SU-DHL-6 (cell line): Measurements from ENCODE around the gene PDK3.

ENCODE experiments used
- H2AFZ ChIP-seq: fragments of 200-600 bp; sonication (generic); 2 replicates; pipeline ENCODE4 v1.6.1; 2014; ENCODE audit warnings: low read depth, mild to moderate bottlenecking, moderate library complexity, mixed read lengths, antibody characterized with exemption, low read length; ENCODE audit not compliant: severe bottlenecking
- H3F3A ChIP-seq: fragments of 200-600 bp; shearing (Covaris generic); 2 replicates; pipeline ENCODE4 v1.6.0; 2016; ENCODE audit warnings: antibody characterized with exemption, mild to moderate bottlenecking; ENCODE audit not compliant: insufficient read depth
- H3K27ac ChIP-seq: fragments of 200-600 bp; sonication (generic); 2 replicates; pipeline ENCODE4 v1.5.1; 2016; ENCODE audit warnings: low read depth, mild to moderate bottlenecking, low read length, moderate library complexity, mixed read lengths
- H3K27me3 ChIP-seq: fragments of 200-600 bp; sonication (generic), shearing (Covaris generic); 2 replicates; pipeline ENCODE4 v1.6.0; 2014; ENCODE audit warnings: mild to moderate bottlenecking, low read length
- H3K36me3 ChIP-seq: fragments of 200-600 bp; sonication (generic); 2 replicates; pipeline ENCODE4 v1.6.1; 2014; ENCODE audit warnings: mild to moderate bottlenecking, low read length, mixed read lengths
- H3K4me2 ChIP-seq: fragments of 300-600, 200-600 bp; shearing (Covaris generic), sonication (generic); 2 replicates; pipeline ENCODE4 v1.6.0; 2014; ENCODE audit warnings: low read length, low read depth, mild to moderate bottlenecking; ENCODE audit not compliant: poor library complexity, severe bottlenecking
- H3K4me3 ChIP-seq: fragments of 200-600 bp; sonication (generic); 2 replicates; pipeline ENCODE4 v1.5.1; 2014; ENCODE audit warnings: antibody characterized with exemption, low read length, mild to moderate bottlenecking, mixed read lengths; ENCODE audit not compliant: insufficient read depth, poor library complexity, severe bottlenecking
- H3K79me2 ChIP-seq: fragments of 200-600 bp; sonication (generic); 2 replicates; pipeline ENCODE4 v1.6.1; 2014; ENCODE audit warnings: mild to moderate bottlenecking, low read length, moderate library complexity; ENCODE audit not compliant: insufficient read depth
- H3K9ac ChIP-seq: fragments of 200-600 bp; sonication (generic); 2 replicates; pipeline ENCODE4 v1.7.0; 2014; ENCODE audit warnings: mild to moderate bottlenecking, low read length
- H3K9me2 ChIP-seq: fragments of 200-600 bp; sonication (generic); replicated peaks from 2 replicates; pipeline ENCODE4 v1.6.1; 2014; ENCODE audit warnings: low read length; ENCODE audit not compliant: insufficient read depth
- H3K9me3 ChIP-seq: fragments of 200-600 bp; sonication (generic); 2 replicates; pipeline ENCODE4 v1.6.1; 2014; ENCODE audit warnings: low read length, mixed read lengths; ENCODE audit not compliant: insufficient read depth
- H4K20me1 ChIP-seq: fragments of 200-600 bp; sonication (generic); 2 replicates; pipeline ENCODE4 v1.6.1; 2014; ENCODE audit warnings: low read depth, mild to moderate bottlenecking, antibody characterized with exemption, low read length, moderate library complexity, mixed read lengths
- EZH2phosphoT487 ChIP-seq: fragments of 200-600 bp; sonication (generic), shearing (Covaris generic); conservative IDR thresholded peaks from 2 replicates; pipeline ENCODE4 v1.6.1; 2018; ENCODE audit warnings: mild to moderate bottlenecking, antibody characterized with exemption, low read length, moderate library complexity, mixed read lengths
- TF ChIP-seq, protein P1 (sequence below): fragments of 200-600 bp; sonication (generic); IDR thresholded peaks from one replicate; pipeline ENCODE4 v1.5.1; 2017; ENCODE audit warnings: antibody characterized with exemption, mild to moderate bottlenecking, low read length, moderate library complexity; ENCODE audit not compliant: insufficient read depth, poor library complexity, severe bottlenecking

PDK3 gene

DNA sequence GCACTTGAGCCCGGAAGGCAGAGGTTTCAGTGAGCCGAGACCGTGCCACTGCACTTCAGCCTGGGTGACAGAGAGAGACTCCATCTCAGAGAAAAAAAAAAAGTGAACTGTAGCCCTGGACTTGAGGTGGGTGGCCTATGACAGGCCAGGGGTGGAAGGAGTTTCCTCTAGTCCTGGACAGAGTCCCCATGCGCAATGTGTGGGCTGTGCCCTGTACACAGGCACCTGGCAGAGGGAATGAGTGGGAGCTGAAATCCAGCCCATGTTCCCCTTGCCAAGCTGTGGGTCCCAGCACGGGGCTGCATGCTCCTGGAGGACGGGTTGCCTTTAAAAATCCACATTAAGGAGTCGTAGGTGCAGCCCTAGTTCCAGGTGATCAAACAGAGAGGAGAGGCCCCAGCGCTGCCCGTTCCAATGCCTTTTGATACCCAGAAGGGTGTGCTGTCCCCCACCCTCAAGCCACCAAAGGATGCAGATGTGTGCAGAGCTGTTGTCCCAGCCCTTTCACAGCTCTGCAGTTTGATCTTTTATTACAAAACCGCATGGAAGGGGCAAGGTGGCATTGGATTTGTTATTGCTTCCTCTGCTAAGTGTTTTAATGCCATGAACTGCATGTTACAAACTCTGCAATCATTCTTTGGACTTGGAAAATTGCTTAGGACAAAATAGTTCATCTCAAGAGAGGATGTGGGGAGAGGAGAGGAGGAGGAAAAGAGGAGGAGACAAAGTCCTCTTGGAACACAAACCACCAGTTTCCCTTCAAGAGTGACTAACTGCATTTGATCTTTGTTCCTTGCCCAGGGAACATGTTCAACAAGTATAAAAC lies 38.0 kb upstream of the PDK3 start:
- Histone ChIP-seq H4K20me1 (no peaks in the 10 kb centered on the region), H3F3A (no peaks in the 10 kb centered on the region), H3K9me2 (no peaks in the 10 kb centered on the region), H3K79me2 (no peaks in the 10 kb centered on the region), H3K27ac (no peak overlapping the region), H3K36me3 (no peaks in the 10 kb centered on the region), H2AFZ (no peak overlapping the region), H3K4me2 (no peak overlapping the region), H3K9me3 (no peaks in the 10 kb centered on the region), H3K27me3 (no peaks in the 10 kb centered on the region), H3K9ac (no peak overlapping the region), H3K4me3 (no peak overlapping the region)
- TF ChIP-seq, protein P1, sequence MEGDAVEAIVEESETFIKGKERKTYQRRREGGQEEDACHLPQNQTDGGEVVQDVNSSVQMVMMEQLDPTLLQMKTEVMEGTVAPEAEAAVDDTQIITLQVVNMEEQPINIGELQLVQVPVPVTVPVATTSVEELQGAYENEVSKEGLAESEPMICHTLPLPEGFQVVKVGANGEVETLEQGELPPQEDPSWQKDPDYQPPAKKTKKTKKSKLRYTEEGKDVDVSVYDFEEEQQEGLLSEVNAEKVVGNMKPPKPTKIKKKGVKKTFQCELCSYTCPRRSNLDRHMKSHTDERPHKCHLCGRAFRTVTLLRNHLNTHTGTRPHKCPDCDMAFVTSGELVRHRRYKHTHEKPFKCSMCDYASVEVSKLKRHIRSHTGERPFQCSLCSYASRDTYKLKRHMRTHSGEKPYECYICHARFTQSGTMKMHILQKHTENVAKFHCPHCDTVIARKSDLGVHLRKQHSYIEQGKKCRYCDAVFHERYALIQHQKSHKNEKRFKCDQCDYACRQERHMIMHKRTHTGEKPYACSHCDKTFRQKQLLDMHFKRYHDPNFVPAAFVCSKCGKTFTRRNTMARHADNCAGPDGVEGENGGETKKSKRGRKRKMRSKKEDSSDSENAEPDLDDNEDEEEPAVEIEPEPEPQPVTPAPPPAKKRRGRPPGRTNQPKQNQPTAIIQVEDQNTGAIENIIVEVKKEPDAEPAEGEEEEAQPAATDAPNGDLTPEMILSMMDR, result no peak
- no peak for TF ChIP-seq EZH2phosphoT487

DNA sequence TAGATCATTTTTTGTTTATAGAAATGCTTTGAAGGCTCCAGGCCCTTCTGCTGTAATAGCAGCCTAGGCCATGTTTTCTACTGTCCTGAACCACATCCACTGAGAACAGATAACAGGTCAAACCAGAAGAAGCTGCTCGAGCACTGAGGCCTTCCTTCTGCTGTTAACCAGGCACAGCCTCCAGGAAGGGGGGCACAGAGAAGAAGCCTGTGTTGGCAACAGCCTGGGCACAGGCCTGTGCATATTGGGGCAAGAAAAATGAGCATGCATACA lies 37.4 kb upstream of the PDK3 start:
- H3K27ac ChIP-seq, result no peak overlapping the region
- H2AFZ ChIP-seq, result no peak overlapping the region
- no peak overlapping the region for H3K4me3 ChIP-seq
- no peaks in the 10 kb centered on the region for H3K27me3 ChIP-seq
- H3K36me3 ChIP-seq, result no peaks in the 10 kb centered on the region
- no peak overlapping the region for H3K9ac ChIP-seq
- H4K20me1 ChIP-seq, result no peaks in the 10 kb centered on the region
- no peaks in the 10 kb centered on the region for H3K9me3 ChIP-seq
- no peaks in the 10 kb centered on the region for H3F3A ChIP-seq
- H3K9me2 ChIP-seq, result no peaks in the 10 kb centered on the region
- no peaks in the 10 kb centered on the region for H3K79me2 ChIP-seq
- no peak overlapping the region for H3K4me2 ChIP-seq
- TF ChIP-seq, protein P1, result no peak
- TF ChIP-seq EZH2phosphoT487, result no peak

DNA sequence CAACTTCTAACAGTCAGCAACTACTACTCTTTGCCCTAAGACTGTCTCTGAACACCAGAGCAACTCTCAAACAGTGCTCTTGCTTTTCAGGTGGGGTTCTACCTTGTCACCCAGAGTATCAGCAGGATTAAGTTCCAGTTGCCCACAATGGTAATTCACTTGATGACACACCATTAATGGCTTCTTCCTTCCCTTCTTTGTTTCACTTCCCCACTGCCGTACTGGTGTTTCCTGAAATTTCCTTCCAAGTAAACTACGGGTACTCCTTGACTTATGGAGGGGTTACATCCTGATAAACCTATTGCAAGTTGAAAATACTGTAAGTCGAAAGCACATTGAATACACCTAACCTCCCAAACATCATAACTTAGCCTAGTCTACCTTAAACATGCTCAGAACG lies 36.6 kb upstream of the PDK3 start:
- Histone ChIP-seq H3K27ac (no peak overlapping the region), H3K9ac (no peak overlapping the region), H3K79me2 (no peaks in the 10 kb centered on the region), H3K9me3 (no peaks in the 10 kb centered on the region), H3K9me2 (no peaks in the 10 kb centered on the region), H3K36me3 (no peaks in the 10 kb centered on the region), H2AFZ (no peak overlapping the region), H3K4me2 (no peak overlapping the region), H3K27me3 (no peaks in the 10 kb centered on the region), H4K20me1 (no peaks in the 10 kb centered on the region), H3F3A (no peaks in the 10 kb centered on the region), H3K4me3 (no peak overlapping the region)
- TF ChIP-seq, protein P1, result no peak
- TF ChIP-seq EZH2phosphoT487, result no peak
